HEK293T (cell line): ENCODE measurements around the gene DUSP8.

ENCODE experiments used
- ARNT ChIP-seq: fragments of 450-650 bp; IDR thresholded peaks from 2 replicates; pipeline ENCODE4 v1.6.1; 2017; ENCODE audit warnings: mild to moderate bottlenecking
- BHLHE40 ChIP-seq: fragments of 450-650 bp; IDR thresholded peaks from 2 replicates; pipeline ENCODE4 v1.6.1; 2016; ENCODE audit warnings: mild to moderate bottlenecking, moderate library complexity, borderline replicate concordance
- FOXM1 ChIP-seq: fragments of 450-650 bp; IDR thresholded peaks from 2 replicates; pipeline ENCODE4 v1.6.1; 2017; ENCODE audit warnings: mild to moderate bottlenecking, borderline replicate concordance
- SP1 ChIP-seq: fragments of 450-650 bp; IDR thresholded peaks from 2 replicates; pipeline ENCODE4 v1.6.1; 2017

- no peak for TF ChIP-seq FOXM1
- no peak for TF ChIP-seq ARNT
- no peak for TF ChIP-seq BHLHE40
- TF ChIP-seq SP1: no peak
These were observed 16.9 kb downstream of the DUSP8 start for GRCh38 chr11:1554981-1555712.
